Measurements from ENCODE around the gene ABL2.
"Not testable (repeated sequence)": the region's sequence is repeated elsewhere in the genome, so short reads cannot be mapped to it uniquely, and the experiment has no call there.

The ABL2 gene

DNA sequence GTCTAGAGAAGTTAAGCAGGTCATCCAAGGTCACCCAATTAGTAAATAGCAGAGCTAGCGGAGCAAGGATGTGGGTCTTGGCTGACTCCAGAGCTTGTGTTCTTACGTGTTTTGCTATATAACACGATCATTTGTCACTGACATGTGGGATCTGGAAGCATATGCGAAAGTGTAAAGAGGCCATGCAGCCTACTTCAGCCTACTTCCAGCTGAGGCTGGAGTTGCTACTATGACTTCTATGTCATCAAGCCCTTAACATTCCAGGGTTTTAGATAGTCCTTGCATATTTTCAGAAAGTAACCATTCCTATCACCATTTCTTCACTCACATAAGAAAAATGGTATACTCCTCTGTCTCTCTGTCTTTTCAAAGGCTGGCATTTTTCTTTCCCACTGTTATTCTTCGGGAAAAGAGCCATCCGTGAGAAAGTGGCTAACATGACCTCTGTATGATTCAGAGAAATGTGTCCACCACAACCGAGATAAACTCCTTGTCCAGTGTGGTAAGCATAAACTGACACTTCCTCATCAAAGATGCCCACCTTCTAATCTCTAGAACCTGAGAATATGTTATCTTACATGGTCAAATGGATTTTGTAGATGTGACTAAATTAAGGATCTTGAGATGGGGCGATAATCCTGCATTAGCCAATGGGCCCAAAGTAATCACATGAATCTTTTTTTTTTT lies 24.0 kb upstream of the ABL2 start:
- Histone ChIP-seq H3K4me3 (ENCODE audit: insufficient read length, low read depth) (no peak overlapping the region), H3K36me3 (ENCODE audit: insufficient read depth, insufficient read length, low read length) (no peaks in the 10 kb centered on the region), H3K9me3 (ENCODE audit: insufficient read depth, low read length) (no peaks in the 10 kb centered on the region), H3K9ac (ENCODE audit: insufficient read length, low read depth) (no peak overlapping the region), H3K4me1 (ENCODE audit: insufficient read depth, insufficient read length) (no peaks in the 10 kb centered on the region), H3K27me3 (ENCODE audit: insufficient read depth, insufficient read length) (no peaks in the 10 kb centered on the region)
- DNase-seq (ENCODE audit: low read depth, low spot score): no peak
- no peak for TF ChIP-seq SUZ12 (IDR thresholded peaks at IDR 0.05; ENCODE audit: extremely low read depth, insufficient read depth, insufficient read length)
- no peak for TF ChIP-seq ZNF274 (IDR thresholded peaks at IDR 0.05; ENCODE audit: low read depth, low read length)
- TF ChIP-seq YY1 (IDR thresholded peaks at IDR 0.05; ENCODE audit: insufficient read depth, insufficient read length): no peak

DNA sequence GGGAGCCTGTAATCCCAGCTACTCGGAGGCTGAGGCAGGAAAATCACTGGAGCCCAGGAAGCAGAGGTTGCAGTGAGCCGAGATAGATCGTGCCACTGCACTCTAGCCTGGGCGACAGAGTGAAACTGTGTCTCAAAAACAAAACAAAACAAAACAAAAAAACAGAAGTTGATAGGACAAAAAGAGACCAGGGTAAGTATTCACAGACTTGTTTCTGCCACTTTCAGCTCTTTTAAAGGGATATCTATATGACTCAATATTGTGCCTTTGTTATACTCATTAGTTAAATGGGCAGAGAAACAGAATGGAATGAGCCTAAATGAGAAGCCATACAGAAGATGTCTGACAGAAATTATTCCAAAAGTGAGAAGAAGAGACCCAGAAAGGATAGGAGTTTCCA lies 23.1 kb upstream of the ABL2 start:
- no peak overlapping the region for H3K9ac ChIP-seq (ENCODE audit: insufficient read length, low read depth)
- H3K4me3 ChIP-seq (ENCODE audit: insufficient read length, low read depth): no peak overlapping the region
- no peaks in the 10 kb centered on the region for H3K27me3 ChIP-seq (ENCODE audit: insufficient read depth, insufficient read length)
- no peaks in the 10 kb centered on the region for H3K4me1 ChIP-seq (ENCODE audit: insufficient read depth, insufficient read length)
- DNase-seq (ENCODE audit: low read depth, low spot score): no peak
- H3K36me3 ChIP-seq (ENCODE audit: insufficient read depth, insufficient read length, low read length): no peaks in the 10 kb centered on the region
- H3K9me3 ChIP-seq (ENCODE audit: insufficient read depth, low read length): no peaks in the 10 kb centered on the region
- TF ChIP-seq ZNF274 (IDR thresholded peaks at IDR 0.05; ENCODE audit: low read depth, low read length) (no peak), SUZ12 (IDR thresholded peaks at IDR 0.05; ENCODE audit: extremely low read depth, insufficient read depth, insufficient read length) (no peak), YY1 (IDR thresholded peaks at IDR 0.05; ENCODE audit: insufficient read depth, insufficient read length) (no peak)

DNA sequence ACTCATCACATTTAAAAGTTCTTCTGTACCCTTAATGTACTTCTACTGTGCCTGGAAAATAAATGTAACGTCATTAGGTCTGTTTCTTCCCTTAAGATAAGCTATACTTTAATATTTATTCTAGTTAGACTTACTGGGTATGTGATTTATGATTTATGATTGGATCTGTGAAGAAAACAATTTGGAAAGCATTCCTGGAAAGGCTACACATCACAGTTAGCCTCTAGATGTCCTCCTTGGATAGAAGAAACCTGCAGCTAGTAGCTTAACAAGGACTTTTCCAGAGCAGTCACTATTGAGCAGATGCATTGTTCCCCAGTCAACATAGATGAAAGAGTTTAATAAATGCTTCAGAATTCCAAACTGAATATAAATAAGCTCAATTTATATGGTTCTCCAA lies 22.2 kb upstream of the ABL2 start:
- DNase-seq (ENCODE audit: low read depth, low spot score): peak; percentile 25
- no peaks in the 10 kb centered on the region for H3K27me3 ChIP-seq (ENCODE audit: insufficient read depth, insufficient read length)

DNA sequence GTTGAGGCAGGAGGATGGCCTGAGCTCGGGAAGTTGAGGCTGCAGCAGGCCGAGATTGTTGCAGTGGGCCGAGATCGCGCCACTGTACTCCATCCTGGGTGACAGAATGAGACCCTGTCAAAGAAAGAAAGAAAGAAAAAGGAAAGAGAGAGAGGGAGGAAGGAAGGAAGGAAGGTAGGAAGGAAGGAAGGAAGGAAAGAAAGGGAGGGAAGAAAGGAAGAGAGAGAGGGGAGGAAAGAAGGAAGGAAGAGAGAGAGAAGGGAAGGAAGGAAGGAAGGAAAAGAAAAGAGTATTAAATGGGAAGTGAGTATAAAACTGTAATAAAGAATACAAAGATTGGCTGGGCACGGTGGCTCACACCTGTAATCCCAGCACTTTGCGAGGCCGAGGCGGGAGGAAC lies 18.4 kb upstream of the ABL2 start:
- no peaks in the 10 kb centered on the region for H3K36me3 ChIP-seq (ENCODE audit: insufficient read depth, insufficient read length, low read length)
- no peaks in the 10 kb centered on the region for H3K9me3 ChIP-seq (ENCODE audit: insufficient read depth, low read length)
- no peaks in the 10 kb centered on the region for H3K4me1 ChIP-seq (ENCODE audit: insufficient read depth, insufficient read length)
- H3K27me3 ChIP-seq (ENCODE audit: insufficient read depth, insufficient read length): no peaks in the 10 kb centered on the region
- no peak overlapping the region for H3K9ac ChIP-seq (ENCODE audit: insufficient read length, low read depth)
- TF ChIP-seq YY1 (IDR thresholded peaks at IDR 0.05; ENCODE audit: insufficient read depth, insufficient read length) (no peak), ZNF274 (IDR thresholded peaks at IDR 0.05; ENCODE audit: low read depth, low read length) (no peak), SUZ12 (IDR thresholded peaks at IDR 0.05; ENCODE audit: extremely low read depth, insufficient read depth, insufficient read length) (no peak)
- H3K4me3 ChIP-seq (ENCODE audit: insufficient read length, low read depth): no peak overlapping the region
- DNase-seq (ENCODE audit: low read depth, low spot score): no peak

More for the DNA sequence above, 22.2 kb upstream of the ABL2 start:
- no peak overlapping the region for H3K4me3 ChIP-seq (ENCODE audit: insufficient read length, low read depth)
- H3K9ac ChIP-seq (ENCODE audit: insufficient read length, low read depth): no peak overlapping the region
- no peaks in the 10 kb centered on the region for H3K9me3 ChIP-seq (ENCODE audit: insufficient read depth, low read length)
- H3K4me1 ChIP-seq (ENCODE audit: insufficient read depth, insufficient read length): no peaks in the 10 kb centered on the region
- no peaks in the 10 kb centered on the region for H3K36me3 ChIP-seq (ENCODE audit: insufficient read depth, insufficient read length, low read length)
- TF ChIP-seq YY1 (IDR thresholded peaks at IDR 0.05; ENCODE audit: insufficient read depth, insufficient read length) (no peak), ZNF274 (IDR thresholded peaks at IDR 0.05; ENCODE audit: low read depth, low read length) (no peak), SUZ12 (IDR thresholded peaks at IDR 0.05; ENCODE audit: extremely low read depth, insufficient read depth, insufficient read length) (no peak)

DNA sequence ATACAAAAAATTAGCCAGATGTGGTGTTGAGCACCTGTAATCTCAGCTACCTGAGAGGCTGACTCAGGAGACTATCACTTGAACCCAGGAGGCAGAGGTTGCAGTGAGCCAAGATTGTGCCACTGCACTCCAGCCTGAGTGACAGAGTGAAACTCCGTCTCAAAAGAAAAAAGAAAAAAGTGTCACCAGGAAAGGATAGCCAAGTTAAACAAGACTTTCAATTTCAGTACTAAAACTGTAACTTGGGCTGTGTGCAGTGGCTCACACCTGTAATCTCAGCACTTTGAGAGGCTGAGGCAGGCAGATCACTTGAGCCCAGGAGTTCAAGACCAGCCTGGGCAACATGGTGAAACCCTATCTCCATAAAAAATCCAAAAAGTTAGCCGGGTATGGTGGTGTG lies 15.9 kb upstream of the ABL2 start:
- H3K36me3 ChIP-seq (ENCODE audit: insufficient read depth, insufficient read length, low read length); H3K9me3 ChIP-seq (ENCODE audit: insufficient read depth, low read length); H3K27me3 ChIP-seq (ENCODE audit: insufficient read depth, insufficient read length); DNase-seq (ENCODE audit: low read depth, low spot score); H3K4me1 ChIP-seq (ENCODE audit: insufficient read depth, insufficient read length); H3K9ac ChIP-seq (ENCODE audit: insufficient read length, low read depth); H3K4me3 ChIP-seq (ENCODE audit: insufficient read length, low read depth): not testable (repeated sequence)

DNA sequence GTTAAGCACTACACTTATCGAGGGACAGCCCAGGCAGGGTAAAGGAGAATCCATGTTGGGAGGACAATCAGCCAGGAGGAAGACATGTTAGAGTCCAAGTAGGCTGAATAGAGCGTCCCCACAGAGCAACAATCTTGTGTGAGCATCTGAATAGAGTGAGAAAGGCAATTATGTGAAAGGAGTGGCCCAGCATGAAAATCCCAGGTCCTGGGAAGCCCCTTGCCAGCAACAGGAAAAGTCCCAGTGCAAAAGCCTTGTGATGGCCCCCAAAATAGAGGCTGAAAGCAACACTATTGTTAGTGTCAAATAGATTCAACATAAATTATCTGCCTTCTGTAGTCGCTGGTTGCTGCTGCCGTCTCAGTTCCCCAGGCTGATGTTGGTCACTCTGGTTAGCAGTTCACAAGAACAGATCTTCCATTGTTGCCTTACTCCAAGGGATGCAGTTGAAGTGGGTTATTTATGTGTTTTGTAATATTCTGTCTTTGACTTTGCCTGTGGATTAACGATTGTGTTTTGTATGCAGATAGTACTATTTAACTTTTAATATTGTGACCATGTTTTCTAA lies 12.1 kb upstream of the ABL2 start:
- Histone ChIP-seq H3K4me3 (ENCODE audit: insufficient read length, low read depth) (no peak overlapping the region), H3K9me3 (ENCODE audit: insufficient read depth, low read length) (no peaks in the 10 kb centered on the region), H3K9ac (ENCODE audit: insufficient read length, low read depth) (no peak overlapping the region), H3K4me1 (ENCODE audit: insufficient read depth, insufficient read length) (no peaks in the 10 kb centered on the region), H3K36me3 (ENCODE audit: insufficient read depth, insufficient read length, low read length) (no peaks in the 10 kb centered on the region), H3K27me3 (ENCODE audit: insufficient read depth, insufficient read length) (no peaks in the 10 kb centered on the region)
- DNase-seq (ENCODE audit: low read depth, low spot score): no peak
- TF ChIP-seq ZNF274 (IDR thresholded peaks at IDR 0.05; ENCODE audit: low read depth, low read length): no peak
- no peak for TF ChIP-seq SUZ12 (IDR thresholded peaks at IDR 0.05; ENCODE audit: extremely low read depth, insufficient read depth, insufficient read length)
- TF ChIP-seq YY1 (IDR thresholded peaks at IDR 0.05; ENCODE audit: insufficient read depth, insufficient read length): no peak

DNA sequence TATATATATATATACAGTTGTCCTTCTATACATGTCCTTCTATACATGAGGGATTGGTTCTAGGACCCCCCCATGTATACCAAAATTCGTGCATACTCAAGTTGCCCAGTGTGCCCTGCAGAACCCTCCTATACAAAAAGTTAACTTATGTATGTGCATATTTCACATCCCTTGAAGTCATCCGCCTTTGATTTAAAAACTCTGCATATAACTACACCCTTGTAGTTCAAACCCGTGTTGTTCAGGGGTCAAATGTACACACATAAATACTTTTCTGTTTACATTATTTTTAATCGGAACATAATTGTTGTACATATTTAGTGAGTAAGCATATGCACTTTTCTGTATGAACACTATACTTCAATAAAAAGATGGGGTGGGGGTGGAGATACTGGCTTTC lies 7.7 kb upstream of the ABL2 start:
- TF ChIP-seq YY1 (IDR thresholded peaks at IDR 0.05; ENCODE audit: insufficient read depth, insufficient read length): no peak
- TF ChIP-seq ZNF274 (IDR thresholded peaks at IDR 0.05; ENCODE audit: low read depth, low read length): no peak
- TF ChIP-seq SUZ12 (IDR thresholded peaks at IDR 0.05; ENCODE audit: extremely low read depth, insufficient read depth, insufficient read length): no peak
- no peaks in the 10 kb centered on the region for H3K4me1 ChIP-seq (ENCODE audit: insufficient read depth, insufficient read length)
- no peaks in the 10 kb centered on the region for H3K36me3 ChIP-seq (ENCODE audit: insufficient read depth, insufficient read length, low read length)
- H3K9me3 ChIP-seq (ENCODE audit: insufficient read depth, low read length): no peaks in the 10 kb centered on the region
- H3K27me3 ChIP-seq (ENCODE audit: insufficient read depth, insufficient read length): no peaks in the 10 kb centered on the region
- no peak for DNase-seq (ENCODE audit: low read depth, low spot score)
- H3K4me3 ChIP-seq (ENCODE audit: insufficient read length, low read depth): no peak overlapping the region
- no peak overlapping the region for H3K9ac ChIP-seq (ENCODE audit: insufficient read length, low read depth)
